ENCODE measurements around the gene RHOH.

RHOH gene

GRCh38 chr4:40223343-40223742, 26.5 kb downstream of the RHOH start:
- Histone ChIP-seq H3K4me1 (ENCODE audit: control insufficient read depth, insufficient read depth, low read length) (no peaks in the 10 kb centered on the region), H3K36me3 (ENCODE audit: control insufficient read depth in 2 of 2, insufficient read depth in 1 of 2, low read length in 2 of 2) (no peaks in the 10 kb centered on the region), H3K9me3 (ENCODE audit: control insufficient read depth, insufficient read depth, low read depth, low read length) (no peaks in the 10 kb centered on the region), H3K27ac (ENCODE audit: extremely low read depth, low read depth, low read length) (no peak overlapping the region), H3K4me3 (ENCODE audit: low read depth, low read length) (no peak overlapping the region)
- TF ChIP-seq ZNF626 (tag by site-specific recombination; IDR thresholded peaks at IDR 0.05) (no peak), ZNF843 (tag by site-specific recombination; IDR thresholded peaks at IDR 0.05) (no peak), ZNF157 (tag by site-specific recombination; IDR thresholded peaks at IDR 0.05) (no peak), ZNF791 (tag by site-specific recombination; IDR thresholded peaks at IDR 0.05) (no peak), ZNF548 (tag by site-specific recombination; IDR thresholded peaks at IDR 0.05) (no peak), ZFHX2 (tag by site-specific recombination; conservative IDR thresholded peaks at IDR 0.05) (no peak), ZNF513 (tag by site-specific recombination; IDR thresholded peaks at IDR 0.05) (no peak), ZNF529 (tag by site-specific recombination; IDR thresholded peaks at IDR 0.05; ENCODE audit: insufficient replicate concordance) (no peak), REST (tag by site-specific recombination; IDR thresholded peaks at IDR 0.05) (no peak), ZNF37A (tag by site-specific recombination; IDR thresholded peaks at IDR 0.05) (no peak), ZNF600 (tag by site-specific recombination; IDR thresholded peaks at IDR 0.05) (no peak), KLF17 (tag by site-specific recombination; IDR thresholded peaks at IDR 0.05) (no peak), ZSCAN16 (tag by site-specific recombination; IDR thresholded peaks at IDR 0.05) (no peak), ZNF488 (tag by site-specific recombination; IDR thresholded peaks at IDR 0.05) (no peak), ZNF530 (tag by site-specific recombination; IDR thresholded peaks at IDR 0.05; ENCODE audit: low read depth) (no peak), KLF8 (tag by site-specific recombination; IDR thresholded peaks at IDR 0.05) (no peak)
- ChIA-PET CTCF (no interaction called here), POLR2A (no interaction called here)

- CTCF ChIA-PET: interaction anchor here (1.4 kb wide), 1 partner anchor 85 kb away, joined by 4 read pairs; no protein-coding TSS in a partner anchor
- POLR2A ChIA-PET: no interaction called here
- no peaks in the 10 kb centered on the region for H3K36me3 ChIP-seq (ENCODE audit: control insufficient read depth in 2 of 2, insufficient read depth in 1 of 2, low read length in 2 of 2)
Observed at GRCh38 chr4:40224432-40224831, 27.6 kb downstream of the RHOH start.

More at GRCh38 chr4:40224432-40224831, 27.6 kb downstream of the RHOH start:
- no peaks in the 10 kb centered on the region for H3K9me3 ChIP-seq (ENCODE audit: control insufficient read depth, insufficient read depth, low read depth, low read length)
- no peaks in the 10 kb centered on the region for H3K4me1 ChIP-seq (ENCODE audit: control insufficient read depth, insufficient read depth, low read length)
- H3K27ac ChIP-seq (ENCODE audit: extremely low read depth, low read depth, low read length): no peak overlapping the region
- H3K4me3 ChIP-seq (ENCODE audit: low read depth, low read length): no peak overlapping the region
- TF ChIP-seq ZNF157 (tag by site-specific recombination; IDR thresholded peaks at IDR 0.05) (no peak), ZXDB (tag by site-specific recombination; IDR thresholded peaks at IDR 0.05) (no peak), ZNF350 (tag by site-specific recombination; IDR thresholded peaks at IDR 0.05) (no peak)
